Mesodermal cell (in vitro differentiated cells): Measurements from ENCODE around the gene C12orf60.

Experiments
- H3K27ac ChIP-seq: 2 replicates; pipeline ENCODE4 v1.7.0; 2013; ENCODE audit warnings: mild to moderate bottlenecking, low read depth, low read length, moderate library complexity; ENCODE audit not compliant: severe bottlenecking
- H3K36me3 ChIP-seq: 2 replicates; pipeline ENCODE4 v1.7.1; 2013; ENCODE audit warnings: mild to moderate bottlenecking, low read length, moderate library complexity; ENCODE audit not compliant: control insufficient read depth, insufficient read depth
- H3K4me1 ChIP-seq: one replicate; pipeline ENCODE4 v1.7.1; 2013; ENCODE audit warnings: mild to moderate bottlenecking, low read length; ENCODE audit not compliant: insufficient read depth, control insufficient read depth, poor library complexity, severe bottlenecking
- H3K4me3 ChIP-seq: 2 replicates; pipeline ENCODE4 v1.7.0; 2013; ENCODE audit warnings: low read length, control low read depth, mild to moderate bottlenecking; ENCODE audit not compliant: insufficient read depth, poor library complexity, severe bottlenecking; ENCODE audit errors: extremely low read depth
- H3K9me3 ChIP-seq: 2 replicates; pipeline ENCODE4 v1.7.1; 2013; ENCODE audit warnings: mild to moderate bottlenecking, low read length, moderate library complexity; ENCODE audit not compliant: control insufficient read depth
- WGBS, 2 experiments: methylation state at CpG; one replicate each; pipeline ENCODE4 v1.1.5; 2013; ENCODE audit warnings: missing lambda C conversion rate in 2 of 2; ENCODE audit not compliant: insufficient coverage in 2 of 2; 5-methylcytosine and 5-hydroxymethylcytosine counted together

C12orf60 gene

DNA sequence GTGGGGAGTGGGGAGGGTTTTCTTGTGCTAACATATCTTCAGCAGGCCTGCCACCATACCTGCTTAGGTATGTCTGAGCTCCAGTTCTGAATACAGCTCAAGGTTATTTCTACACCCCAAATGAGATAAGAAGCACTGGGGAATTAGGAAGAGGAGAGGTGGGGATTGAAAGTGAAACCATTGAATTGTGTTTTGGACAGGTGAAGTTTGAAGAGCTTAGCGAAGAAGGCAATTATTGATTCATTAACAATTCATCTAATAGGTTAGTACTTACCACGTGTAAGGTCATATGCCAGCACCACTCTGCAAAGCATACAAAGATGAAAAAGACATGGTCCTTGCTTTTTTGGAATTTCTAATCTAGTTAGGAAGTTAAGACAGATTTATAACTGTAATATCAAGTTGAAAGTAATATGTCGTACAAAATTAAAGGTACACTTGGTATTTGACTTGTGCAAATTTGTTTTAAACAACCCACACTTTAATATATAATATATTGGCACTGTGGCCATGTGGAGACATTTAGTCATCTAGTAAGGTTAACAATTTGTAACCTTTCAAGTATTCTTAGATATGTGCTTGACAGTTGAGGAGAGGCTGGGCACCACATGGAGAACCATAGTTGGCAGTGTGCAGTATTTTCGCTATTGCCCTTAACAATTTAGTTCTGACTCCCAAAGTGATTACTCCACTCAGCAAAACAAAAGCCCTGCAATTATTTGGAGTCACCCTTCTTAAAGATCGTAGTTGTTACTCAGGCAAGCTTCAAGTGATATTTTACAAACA, 6.9 kb downstream of the C12orf60 start:
- peaks cover 12% of the 10 kb centered on the region for H3K4me1 ChIP-seq
- H3K9me3 ChIP-seq: no peaks in the 10 kb centered on the region
- 79 to 93% methylated on average over 2 of the region's 5 CpGs for WGBS, 2 experiments
- H3K27ac ChIP-seq: no peak overlapping the region
- no peaks in the 10 kb centered on the region for H3K36me3 ChIP-seq
- H3K4me3 ChIP-seq: no peak overlapping the region

DNA sequence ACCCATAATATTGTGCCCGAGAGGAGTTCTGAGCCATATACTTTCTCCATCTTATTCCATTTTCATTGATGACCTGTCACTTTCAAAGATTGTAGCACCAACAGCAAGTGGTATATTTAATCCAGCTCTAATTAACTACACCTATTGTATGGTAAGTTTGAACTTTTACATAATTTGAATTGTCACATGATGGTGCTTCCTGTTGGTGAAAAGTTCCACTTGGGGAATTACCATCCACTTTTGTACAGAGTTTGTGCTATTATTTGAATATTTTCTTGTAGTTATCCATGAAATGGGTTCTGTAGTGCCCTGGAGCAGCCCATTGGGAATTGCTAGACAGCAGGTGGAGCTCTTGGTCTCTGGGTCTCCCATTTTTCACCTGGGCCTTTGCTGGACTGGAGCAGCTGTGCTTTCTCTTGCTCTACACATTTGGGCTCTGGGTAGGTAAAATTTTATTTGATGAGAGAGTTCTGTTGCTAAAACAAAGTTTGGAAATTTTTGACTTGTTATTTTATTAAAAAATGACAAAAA, 7.5 kb downstream of the C12orf60 start:
- Histone ChIP-seq H3K4me3 (no peak overlapping the region), H3K9me3 (no peaks in the 10 kb centered on the region), H3K4me1 (peaks cover 12% of the 10 kb centered on the region), H3K36me3 (no peaks in the 10 kb centered on the region), H3K27ac (no peak overlapping the region)
- WGBS, 2 experiments: 86% methylated on average over 1 of the region's 1 CpG; no CpG with 5 or more reads in 1 of the 2 experiments

DNA sequence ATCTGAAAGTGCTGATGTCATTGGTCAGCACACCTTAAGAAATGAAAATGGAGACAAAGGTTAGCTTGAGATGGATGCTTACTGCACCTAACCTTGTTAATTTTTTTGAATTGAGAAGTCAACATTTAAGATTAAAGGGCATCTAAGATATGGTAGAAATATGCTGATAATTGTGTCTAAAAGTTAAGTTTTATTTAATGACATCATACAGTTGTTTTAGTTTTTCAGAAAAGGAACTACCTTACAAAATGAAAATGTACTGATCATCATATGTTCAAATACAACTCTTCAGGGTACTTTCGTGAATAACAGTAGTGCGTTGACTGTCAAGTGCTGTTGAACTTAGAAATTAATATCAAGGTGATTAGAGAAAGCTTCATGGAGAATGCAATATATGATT, 8.0 kb downstream of the C12orf60 start:
- no peaks in the 10 kb centered on the region for H3K36me3 ChIP-seq
- 93% methylated on average over 2 of the region's 2 CpGs; no CpG with 5 or more reads in 1 of the 2 experiments for WGBS, 2 experiments

DNA sequence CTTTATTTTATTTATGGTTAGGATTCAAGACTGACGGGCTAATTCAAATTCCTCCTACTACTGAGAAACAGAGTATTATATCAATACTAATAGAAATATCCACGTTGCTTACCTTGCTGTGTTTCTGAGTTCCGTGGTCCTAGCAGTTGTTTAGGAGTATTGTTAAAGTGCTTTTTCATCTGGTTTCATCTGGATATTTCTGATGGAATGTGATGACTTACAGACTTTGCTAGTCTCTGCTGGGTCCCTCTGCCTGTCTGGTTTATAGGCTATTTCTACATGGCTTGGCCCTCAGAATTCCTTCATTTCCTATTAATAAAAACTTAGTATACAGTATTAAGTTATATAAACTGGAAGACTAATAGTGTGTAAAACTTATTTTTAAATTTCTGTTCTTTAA, 10.5 kb downstream of the C12orf60 start, which contains the start of gene SMCO3:
TSS of gene SMCO3 (minus strand) at position 169 of the 400 bp plus-strand sequence. CDS start 7,502 bp downstream, outside the sequence.
- Histone ChIP-seq H3K4me3 (no peak within 1 kb of the TSS), H3K4me1 (peaks cover 12% of the 10 kb centered on the region), H3K9me3 (no peaks in the 10 kb centered on the region), H3K36me3 (no peaks in the 10 kb centered on the region), H3K27ac (no peak within 1 kb of the TSS)
- WGBS, 2 experiments: no CpG with 5 or more reads among the region's 3 CpGs

More for the DNA sequence above, 8.0 kb downstream of the C12orf60 start:
- Histone ChIP-seq H3K4me1 (peaks cover 12% of the 10 kb centered on the region), H3K4me3 (no peak overlapping the region), H3K27ac (no peak overlapping the region), H3K9me3 (no peaks in the 10 kb centered on the region)

DNA sequence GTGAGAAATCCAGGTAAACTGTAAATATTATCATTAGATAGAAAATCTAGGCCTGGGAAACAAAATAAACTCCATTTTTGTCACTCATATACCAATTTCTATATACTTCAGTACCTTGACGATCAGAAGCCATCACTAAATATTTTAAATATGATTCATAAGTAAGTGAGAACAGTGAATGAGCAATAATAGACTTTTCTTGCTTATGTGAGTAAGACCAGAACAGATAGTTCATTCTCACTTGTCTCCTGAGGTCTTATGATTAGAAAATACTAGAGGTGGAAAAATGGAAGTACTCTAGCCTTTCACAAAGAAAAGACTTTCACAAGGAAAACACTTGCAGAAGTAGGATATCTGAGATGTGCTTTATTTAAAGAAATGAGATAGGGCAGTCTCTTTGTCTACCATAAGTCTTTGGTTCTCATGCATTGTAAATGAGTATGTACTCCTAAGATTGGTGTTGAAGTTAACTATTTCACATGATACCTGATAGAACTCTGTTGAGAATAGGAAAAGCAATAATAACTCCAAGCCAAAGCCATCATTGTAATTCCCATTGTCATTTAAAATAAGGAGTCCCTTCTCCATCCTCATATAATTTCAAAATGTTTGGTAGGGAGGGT, 20.7 kb downstream of the C12orf60 start:
- Histone ChIP-seq H3K27ac (no peak overlapping the region), H3K9me3 (no peaks in the 10 kb centered on the region)
- WGBS, 2 experiments: no CpG with 5 or more reads among the region's 1 CpG

DNA sequence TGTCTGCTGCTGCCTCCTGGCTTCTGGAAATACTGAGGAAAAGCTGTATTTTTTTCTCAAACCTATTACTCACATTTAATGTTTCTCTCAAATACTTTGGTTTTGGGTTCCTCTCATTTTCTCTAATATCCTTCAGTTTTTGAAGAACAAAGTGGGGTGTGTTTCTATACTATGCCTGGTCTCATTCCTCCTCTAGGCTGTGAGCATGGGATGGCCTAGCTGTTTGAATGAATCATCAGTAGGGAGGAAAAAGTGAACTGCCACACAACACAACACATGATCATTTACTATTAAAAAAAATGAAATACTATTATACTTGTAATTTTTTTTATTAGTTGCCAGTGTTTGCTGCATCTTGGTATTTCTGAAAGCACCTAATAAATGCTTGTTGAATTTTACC, 21.8 kb downstream of the C12orf60 start:
- Histone ChIP-seq H3K4me3 (no peak overlapping the region), H3K27ac (no peak overlapping the region), H3K9me3 (no peaks in the 10 kb centered on the region), H3K4me1 (peaks cover 4% of the 10 kb centered on the region), H3K36me3 (no peaks in the 10 kb centered on the region)

More for the DNA sequence above, 20.7 kb downstream of the C12orf60 start:
- Histone ChIP-seq H3K4me1 (peaks cover 4% of the 10 kb centered on the region), H3K4me3 (no peak overlapping the region), H3K36me3 (no peaks in the 10 kb centered on the region)

DNA sequence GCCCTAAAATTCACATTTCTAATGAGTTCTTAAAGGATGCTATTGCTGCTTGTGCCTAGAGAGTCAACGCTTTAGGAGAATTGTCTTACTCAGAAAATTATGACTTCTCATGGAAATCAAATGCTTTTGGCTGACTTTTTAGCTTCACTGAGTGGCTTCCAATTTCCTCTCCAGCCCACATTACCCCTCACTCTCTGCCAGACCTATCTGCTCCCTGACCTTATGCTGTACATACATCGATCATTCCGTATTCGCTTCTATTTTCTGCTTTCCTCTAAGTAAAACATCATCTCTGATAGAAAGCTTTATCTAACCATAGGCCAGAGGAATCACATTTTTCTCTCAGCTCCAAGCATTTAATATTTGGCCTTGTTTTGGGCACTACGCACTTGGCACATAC, 23.0 kb downstream of the C12orf60 start:
- peaks cover 4% of the 10 kb centered on the region for H3K4me1 ChIP-seq
- WGBS, 2 experiments: 86 to 99% methylated on average over 4 to 5 of the region's 5 CpGs
- no peaks in the 10 kb centered on the region for H3K36me3 ChIP-seq
- no peak overlapping the region for H3K4me3 ChIP-seq
- H3K9me3 ChIP-seq: no peaks in the 10 kb centered on the region
- no peak overlapping the region for H3K27ac ChIP-seq

DNA sequence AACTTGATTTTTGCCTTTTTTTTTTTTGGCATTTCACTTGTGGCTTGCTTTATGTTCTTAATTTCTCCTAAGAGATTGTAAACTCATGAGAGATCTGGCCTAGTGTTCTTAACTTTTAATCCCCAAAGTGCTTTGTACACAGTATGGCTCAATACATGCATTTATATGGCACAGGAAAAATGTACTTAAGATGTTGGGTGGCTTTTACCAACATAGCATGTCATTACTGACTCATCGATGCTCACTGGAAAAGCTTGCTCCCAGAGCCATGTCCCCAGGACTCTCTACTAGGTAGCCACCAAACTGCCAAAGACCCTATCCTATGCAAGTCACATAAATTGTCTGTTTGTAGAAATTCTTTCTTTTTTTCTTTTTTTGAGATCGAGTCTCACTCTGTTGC, 23.6 kb downstream of the C12orf60 start:
- 100% methylated on average over 1 to 2 of the region's 2 CpGs for WGBS, 2 experiments

DNA sequence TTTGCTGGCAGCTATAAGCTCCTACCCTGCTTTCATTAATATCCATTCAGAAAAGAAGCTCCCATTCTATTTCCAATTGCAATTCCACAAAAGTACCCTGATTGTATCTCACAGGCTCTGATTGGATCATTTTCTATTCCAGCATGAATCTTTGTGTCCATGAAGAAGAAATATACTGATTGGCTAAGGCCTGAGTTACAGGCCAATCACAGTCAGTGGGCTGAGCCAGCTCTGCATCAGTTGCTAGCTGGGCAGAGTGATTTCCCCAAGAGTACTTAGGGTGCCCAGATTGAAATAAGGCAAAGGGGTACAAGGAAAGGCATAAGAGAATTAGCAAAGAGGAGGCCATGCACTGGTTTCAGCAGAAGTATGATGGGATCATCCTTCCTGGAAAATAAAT, 25.4 kb downstream of the C12orf60 start:
- H3K4me3 ChIP-seq: no peak overlapping the region
- no peaks in the 10 kb centered on the region for H3K9me3 ChIP-seq
- no peak overlapping the region for H3K27ac ChIP-seq
- peaks cover 11% of the 10 kb centered on the region for H3K4me1 ChIP-seq
- H3K36me3 ChIP-seq: no peaks in the 10 kb centered on the region

More for the DNA sequence above, 23.6 kb downstream of the C12orf60 start:
- no peak overlapping the region for H3K27ac ChIP-seq
- H3K36me3 ChIP-seq: no peaks in the 10 kb centered on the region
- H3K4me1 ChIP-seq: peaks cover 4% of the 10 kb centered on the region
- H3K4me3 ChIP-seq: no peak overlapping the region
- H3K9me3 ChIP-seq: no peaks in the 10 kb centered on the region

DNA sequence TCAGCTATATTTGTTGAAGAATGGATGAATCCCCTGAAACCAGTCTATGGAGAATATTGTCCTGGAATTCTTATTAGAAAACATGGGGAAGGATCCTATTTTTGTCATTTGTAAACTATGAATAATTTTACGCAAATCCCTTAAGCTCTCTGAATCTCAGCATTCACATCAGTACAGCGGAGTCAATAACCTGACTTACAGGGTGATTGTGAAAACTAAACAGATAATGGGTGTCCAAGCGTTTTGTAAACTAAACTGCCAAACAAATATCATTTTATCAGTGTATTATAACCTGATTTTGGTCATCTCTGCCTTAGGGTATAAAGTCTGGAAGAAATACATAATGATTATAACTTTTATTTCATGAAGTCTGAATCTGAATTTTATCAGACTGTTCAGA, 29.9 kb downstream of the C12orf60 start:
- Histone ChIP-seq H3K4me3 (no peak overlapping the region), H3K4me1 (peaks cover 29% of the 10 kb centered on the region), H3K27ac (peak overlapping the region; percentile 98), H3K36me3 (peaks cover 3% of the 10 kb centered on the region), H3K9me3 (no peaks in the 10 kb centered on the region)
- 100% methylated on average over 1 of the region's 3 CpGs; no CpG with 5 or more reads in 1 of the 2 experiments for WGBS, 2 experiments

DNA sequence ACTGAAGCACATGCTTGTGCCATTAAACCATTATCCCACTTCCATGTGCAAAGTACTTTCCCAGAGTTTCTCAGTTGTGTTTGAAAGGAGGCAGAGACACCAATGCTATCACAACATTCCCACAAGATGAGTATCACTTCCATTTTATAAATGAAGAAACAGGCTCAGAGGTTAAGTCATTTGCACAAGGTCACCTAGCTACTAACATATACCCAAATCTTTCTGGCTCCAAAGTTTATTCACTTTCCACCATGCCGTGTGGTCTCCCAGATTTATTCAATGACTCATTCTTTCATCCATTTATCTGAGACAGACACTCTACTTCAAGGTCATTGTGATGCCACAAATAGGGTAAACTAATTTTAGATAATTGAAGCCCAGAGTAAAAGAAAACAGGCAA, 30.5 kb downstream of the C12orf60 start:
- WGBS, 2 experiments: 83 to 86% methylated on average over 1 of the region's 1 CpG
- Histone ChIP-seq H3K27ac (peak overlapping the region; percentile 98), H3K4me1 (peaks cover 29% of the 10 kb centered on the region), H3K9me3 (no peaks in the 10 kb centered on the region), H3K4me3 (no peak overlapping the region), H3K36me3 (peaks cover 3% of the 10 kb centered on the region)
